Cerebellar nuclear complex (tissue), 1 donor: ENCODE data around the gene HCLS1.
"Not testable (repeated sequence)": the region's sequence is repeated elsewhere in the genome, so short reads cannot be mapped to it uniquely, and the experiment has no call there.

ENCODE experiments used
- DNase-seq, 2 experiments: peaks; one replicate each; lab custom pipeline; 2025; lab: John Stamatoyannopoulos, UW

Gene HCLS1

GRCh38 chr3:121595765-121596406 lies 64.8 kb downstream of the HCLS1 start:
- no peak for DNase-seq

GRCh38 chr3:121594850-121595249 lies 65.9 kb downstream of the HCLS1 start:
- no peak for DNase-seq

GRCh38 chr3:121593806-121594205 lies 66.9 kb downstream of the HCLS1 start:
- not testable (repeated sequence) for DNase-seq

GRCh38 chr3:121592856-121593702 lies 67.6 kb downstream of the HCLS1 start, which contains the start of gene FBXO40:
Gene FBXO40, plus strand, starts transcription at chr3:121593379. Its CDS starts 27,197 bp downstream, at chr3:121620576.
- no peak for DNase-seq

- DNase-seq = no peak
Measured at GRCh38 chr3:121584418-121584817, 76.3 kb downstream of the HCLS1 start.

- no peak for DNase-seq
Measured at GRCh38 chr3:121581691-121582090, 79.0 kb downstream of the HCLS1 start.
